Measurements from ENCODE around the gene BMPER. TPM values are rescaled to one million over a fixed set of nuclear protein-coding genes. Genes with fewer than 3 reads are reported as not detected.
A peak's percentile ranks its signal among the peaks of the same experiment; 100 is the strongest.

Gene BMPER
- polyA plus RNA-seq, 1 of the 3 experiments (the other 2 are of a cell fraction), result 20.0 TPM

GRCh38 chr7:34187798-34188307, 282.5 kb downstream of the BMPER start:
- 48% methylated on average over 2 of the region's 2 CpGs for WGBS (ENCODE audit: low lambda C conversion rate)
- no peaks in the 10 kb centered on the region for H3K9me3 ChIP-seq
- TF ChIP-seq JUND (IDR thresholded peaks at IDR 0.05), result peak; percentile 37; the same call in 1 of the 2 replicates
- TF ChIP-seq, protein P1, sequence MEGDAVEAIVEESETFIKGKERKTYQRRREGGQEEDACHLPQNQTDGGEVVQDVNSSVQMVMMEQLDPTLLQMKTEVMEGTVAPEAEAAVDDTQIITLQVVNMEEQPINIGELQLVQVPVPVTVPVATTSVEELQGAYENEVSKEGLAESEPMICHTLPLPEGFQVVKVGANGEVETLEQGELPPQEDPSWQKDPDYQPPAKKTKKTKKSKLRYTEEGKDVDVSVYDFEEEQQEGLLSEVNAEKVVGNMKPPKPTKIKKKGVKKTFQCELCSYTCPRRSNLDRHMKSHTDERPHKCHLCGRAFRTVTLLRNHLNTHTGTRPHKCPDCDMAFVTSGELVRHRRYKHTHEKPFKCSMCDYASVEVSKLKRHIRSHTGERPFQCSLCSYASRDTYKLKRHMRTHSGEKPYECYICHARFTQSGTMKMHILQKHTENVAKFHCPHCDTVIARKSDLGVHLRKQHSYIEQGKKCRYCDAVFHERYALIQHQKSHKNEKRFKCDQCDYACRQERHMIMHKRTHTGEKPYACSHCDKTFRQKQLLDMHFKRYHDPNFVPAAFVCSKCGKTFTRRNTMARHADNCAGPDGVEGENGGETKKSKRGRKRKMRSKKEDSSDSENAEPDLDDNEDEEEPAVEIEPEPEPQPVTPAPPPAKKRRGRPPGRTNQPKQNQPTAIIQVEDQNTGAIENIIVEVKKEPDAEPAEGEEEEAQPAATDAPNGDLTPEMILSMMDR (IDR thresholded peaks at IDR 0.05), result no peak
- no peak for DNase-seq
- no peak overlapping the region for H3K4me3 ChIP-seq (ENCODE audit: low read depth in 2 of 2, low read length in 1 of 2)
- no peak overlapping the region for H3K4me2 ChIP-seq
- no peak overlapping the region for H2AFZ ChIP-seq (ENCODE audit: low read depth)
- no peaks in the 10 kb centered on the region for H4K20me1 ChIP-seq (ENCODE audit: insufficient read depth)
- no peaks in the 10 kb centered on the region for H3K36me3 ChIP-seq (replicated peaks in 1 of 2; ENCODE audit: control insufficient read depth in 1 of 2, insufficient read depth in 2 of 2, low read length in 1 of 2)
- no peak overlapping the region for H3K27ac ChIP-seq (ENCODE audit: low read depth in 2 of 2, low read length in 1 of 2)
- no peak overlapping the region for H3K9ac ChIP-seq
- H3K79me2 ChIP-seq (ENCODE audit: insufficient read depth), result no peaks in the 10 kb centered on the region
- 0 out of 4 replicates have a peak, but pooled peaks cover 0 to 7% of the 10 kb centered on the region in 2 experiments for H3K4me1 ChIP-seq (ENCODE audit: control insufficient read depth in 1 of 2, insufficient read depth in 2 of 2, low read depth in 1 of 2, low read length in 1 of 2)
- CTCF ChIA-PET, result interaction anchor here (0.7 kb wide), 1 partner anchor 189 kb away, joined by 3 read pairs; no protein-coding TSS in a partner anchor
- H3K27me3 ChIP-seq (ENCODE audit: insufficient read depth), result no peaks in the 10 kb centered on the region
- peaks cover 4% of the 10 kb centered on the region for H3F3A ChIP-seq (replicated peaks; ENCODE audit: insufficient read depth)
- POLR2A ChIA-PET, result no interaction called here
- H3K9me2 ChIP-seq, result no peaks in the 10 kb centered on the region

- no peak overlapping the region for H3K4me3 ChIP-seq (ENCODE audit: low read depth in 2 of 2, low read length in 1 of 2)
- TF ChIP-seq MAX (IDR thresholded peaks at IDR 0.05; ENCODE audit: low read depth), result no peak
- TF ChIP-seq MXI1 (IDR thresholded peaks at IDR 0.05; ENCODE audit: low read depth, low read length), result no peak
- no peak for TF ChIP-seq TCF12 (IDR thresholded peaks at IDR 0.05)
- TF ChIP-seq GABPA (IDR thresholded peaks at IDR 0.05; ENCODE audit: low read depth), result no peak
- TF ChIP-seq TEAD4 (IDR thresholded peaks at IDR 0.05; ENCODE audit: borderline replicate concordance, insufficient read depth), result no peak
- TF ChIP-seq, protein P2, sequence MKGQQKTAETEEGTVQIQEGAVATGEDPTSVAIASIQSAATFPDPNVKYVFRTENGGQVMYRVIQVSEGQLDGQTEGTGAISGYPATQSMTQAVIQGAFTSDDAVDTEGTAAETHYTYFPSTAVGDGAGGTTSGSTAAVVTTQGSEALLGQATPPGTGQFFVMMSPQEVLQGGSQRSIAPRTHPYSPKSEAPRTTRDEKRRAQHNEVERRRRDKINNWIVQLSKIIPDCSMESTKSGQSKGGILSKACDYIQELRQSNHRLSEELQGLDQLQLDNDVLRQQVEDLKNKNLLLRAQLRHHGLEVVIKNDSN (IDR thresholded peaks at IDR 0.05; ENCODE audit: borderline replicate concordance, low read depth), result no peak
- no peak for TF ChIP-seq NFIC (IDR thresholded peaks at IDR 0.05; ENCODE audit: borderline replicate concordance)
- no peak for TF ChIP-seq POLR2AphosphoS5 (IDR thresholded peaks at IDR 0.05; ENCODE audit: low read depth, low read length)
- TF ChIP-seq YY1 (IDR thresholded peaks at IDR 0.05; ENCODE audit: low read depth), result no peak
- TF ChIP-seq GATA2 (CRISPR knock-in tag; IDR thresholded peaks at IDR 0.05), result no peak
- TF ChIP-seq, protein P3, sequence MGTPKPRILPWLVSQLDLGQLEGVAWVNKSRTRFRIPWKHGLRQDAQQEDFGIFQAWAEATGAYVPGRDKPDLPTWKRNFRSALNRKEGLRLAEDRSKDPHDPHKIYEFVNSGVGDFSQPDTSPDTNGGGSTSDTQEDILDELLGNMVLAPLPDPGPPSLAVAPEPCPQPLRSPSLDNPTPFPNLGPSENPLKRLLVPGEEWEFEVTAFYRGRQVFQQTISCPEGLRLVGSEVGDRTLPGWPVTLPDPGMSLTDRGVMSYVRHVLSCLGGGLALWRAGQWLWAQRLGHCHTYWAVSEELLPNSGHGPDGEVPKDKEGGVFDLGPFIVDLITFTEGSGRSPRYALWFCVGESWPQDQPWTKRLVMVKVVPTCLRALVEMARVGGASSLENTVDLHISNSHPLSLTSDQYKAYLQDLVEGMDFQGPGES (IDR thresholded peaks at IDR 0.05; ENCODE audit: low read depth, low read length), result no peak
- TF ChIP-seq TAF1 (IDR thresholded peaks at IDR 0.05; ENCODE audit: borderline replicate concordance, low read depth, low read length), result no peak
- no peaks in the 10 kb centered on the region for H3K36me3 ChIP-seq (replicated peaks in 1 of 2; ENCODE audit: control insufficient read depth in 1 of 2, insufficient read depth in 2 of 2, low read length in 1 of 2)
- no peaks in the 10 kb centered on the region for H3K9me2 ChIP-seq
- no peak for DNase-seq
- peaks cover 4% of the 10 kb centered on the region for H3F3A ChIP-seq (replicated peaks; ENCODE audit: insufficient read depth)
- 0 out of 4 replicates have a peak, but pooled peaks cover 0 to 7% of the 10 kb centered on the region in 2 experiments for H3K4me1 ChIP-seq (ENCODE audit: control insufficient read depth in 1 of 2, insufficient read depth in 2 of 2, low read depth in 1 of 2, low read length in 1 of 2)
- no peaks in the 10 kb centered on the region for H3K27me3 ChIP-seq (ENCODE audit: insufficient read depth)
- CTCF ChIA-PET, result no interaction called here
- POLR2A ChIA-PET, result no interaction called here
- no peak overlapping the region for H2AFZ ChIP-seq (ENCODE audit: low read depth)
- no peak overlapping the region for H3K9ac ChIP-seq
- H3K27ac ChIP-seq (ENCODE audit: low read depth in 2 of 2, low read length in 1 of 2), result no peak overlapping the region
- 63% methylated on average over 3 of the region's 3 CpGs for WGBS (ENCODE audit: low lambda C conversion rate)
- H3K4me2 ChIP-seq, result no peak overlapping the region
- no peaks in the 10 kb centered on the region for H3K9me3 ChIP-seq
- no peaks in the 10 kb centered on the region for H4K20me1 ChIP-seq (ENCODE audit: insufficient read depth)
- no peaks in the 10 kb centered on the region for H3K79me2 ChIP-seq (ENCODE audit: insufficient read depth)
Observed at GRCh38 chr7:34189031-34189430, 283.7 kb downstream of the BMPER start.
